Fibroblast of lung (primary cell): Measurements from ENCODE around the gene ZNF423.

Experiments
- EZH2 ChIP-seq: IDR thresholded peaks from 2 replicates; pipeline ENCODE4 v1.5.1; 2012; ENCODE audit warnings: low read length, control low read depth, mild to moderate bottlenecking; ENCODE audit errors: missing control alignments
- TF ChIP-seq, protein P1 (sequence below), 2 donors: IDR thresholded peaks in 1 of 2; conservative IDR thresholded peaks in 1 of 2; 1 replicate in 1 of 2; 2 replicates in 1 of 2; pipeline ENCODE4 v1.5.1; 2011 to 2012; ENCODE audit warnings: low read length in 2 of 2, control low read depth in 1 of 2, inconsistent platforms in 1 of 2, low read depth in 1 of 2, mild to moderate bottlenecking in 1 of 2

DNA sequence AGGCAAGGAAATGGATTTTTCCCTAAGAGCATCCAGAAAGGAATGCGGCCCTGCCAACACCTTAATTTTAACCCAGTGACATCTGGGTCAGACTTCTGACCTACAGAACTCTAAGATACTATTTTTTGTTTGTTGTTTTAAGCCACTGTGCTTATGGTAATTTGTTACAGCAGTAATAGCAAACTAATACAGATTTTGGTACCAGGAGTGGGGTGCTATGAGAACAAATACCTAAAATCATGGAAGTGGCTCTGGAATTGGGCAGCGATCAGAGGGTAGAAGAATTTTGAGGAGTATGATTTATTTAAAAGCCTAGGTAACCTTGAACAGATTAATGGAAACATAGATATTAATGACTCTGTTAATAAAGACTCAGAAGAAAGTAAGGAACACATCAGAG, 208.2 kb downstream of the ZNF423 start:
- no peak for TF ChIP-seq EZH2
- TF ChIP-seq, protein P1, sequence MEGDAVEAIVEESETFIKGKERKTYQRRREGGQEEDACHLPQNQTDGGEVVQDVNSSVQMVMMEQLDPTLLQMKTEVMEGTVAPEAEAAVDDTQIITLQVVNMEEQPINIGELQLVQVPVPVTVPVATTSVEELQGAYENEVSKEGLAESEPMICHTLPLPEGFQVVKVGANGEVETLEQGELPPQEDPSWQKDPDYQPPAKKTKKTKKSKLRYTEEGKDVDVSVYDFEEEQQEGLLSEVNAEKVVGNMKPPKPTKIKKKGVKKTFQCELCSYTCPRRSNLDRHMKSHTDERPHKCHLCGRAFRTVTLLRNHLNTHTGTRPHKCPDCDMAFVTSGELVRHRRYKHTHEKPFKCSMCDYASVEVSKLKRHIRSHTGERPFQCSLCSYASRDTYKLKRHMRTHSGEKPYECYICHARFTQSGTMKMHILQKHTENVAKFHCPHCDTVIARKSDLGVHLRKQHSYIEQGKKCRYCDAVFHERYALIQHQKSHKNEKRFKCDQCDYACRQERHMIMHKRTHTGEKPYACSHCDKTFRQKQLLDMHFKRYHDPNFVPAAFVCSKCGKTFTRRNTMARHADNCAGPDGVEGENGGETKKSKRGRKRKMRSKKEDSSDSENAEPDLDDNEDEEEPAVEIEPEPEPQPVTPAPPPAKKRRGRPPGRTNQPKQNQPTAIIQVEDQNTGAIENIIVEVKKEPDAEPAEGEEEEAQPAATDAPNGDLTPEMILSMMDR (conservative IDR thresholded peaks at IDR 0.05 in 1 of 2, IDR thresholded peaks at IDR 0.05 in 1 of 2; ENCODE audit: low read depth in 1 of 2, low read length in 2 of 2), result no peak
